ENCODE data around the gene PACSIN2. TPM values are rescaled to one million over a fixed set of nuclear protein-coding genes. Genes with fewer than 3 reads are reported as not detected.

The PACSIN2 gene
- total RNA-seq, 6 donors from 2014 or later: 120 to 186 (median 151) TPM

GRCh38 chr22:42993651-42994275 is 21.2 kb downstream of the PACSIN2 start:
- TF ChIP-seq POLR2AphosphoS5 (IDR thresholded peaks at IDR 0.05) (peak in 1 of 2 donors; percentile 63), POLR2A (IDR thresholded peaks at IDR 0.05) (no peak)
- peak overlapping the region in 1 of 4 donors; percentile 32 for H3K4me3 ChIP-seq
- ATAC-seq (ENCODE audit: low FRiP score in 2 of 2): peak; percentile 37 to 57

DNA sequence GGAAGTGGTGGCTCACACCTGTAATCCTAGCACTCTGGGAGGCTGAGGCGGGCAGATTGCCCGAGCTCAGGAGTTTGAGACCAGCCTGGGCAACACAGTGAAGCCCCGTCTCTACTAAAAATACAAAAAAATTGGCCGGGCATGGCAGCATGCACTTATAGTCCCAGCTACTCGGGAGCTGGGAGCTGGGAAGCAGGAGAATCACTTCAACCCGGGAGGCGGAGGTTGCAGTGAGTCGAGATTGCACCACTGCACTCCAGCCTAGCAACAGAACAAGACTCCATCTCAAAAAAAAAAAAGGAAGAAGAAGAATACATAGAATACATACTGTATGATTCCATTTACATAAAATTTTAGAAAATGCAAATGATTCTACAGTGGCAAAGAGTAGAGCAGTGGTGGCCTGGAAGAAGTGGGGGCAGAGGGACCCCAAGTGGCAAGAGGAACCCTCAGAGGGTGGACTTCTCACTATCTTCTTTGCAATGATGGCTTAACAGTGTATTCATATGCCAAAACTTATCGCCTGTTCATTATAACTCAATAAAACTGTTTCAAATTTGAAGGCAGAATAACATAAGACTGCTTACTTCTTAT is 22.0 kb downstream of the PACSIN2 start:
- Histone ChIP-seq H3K27ac (peak overlapping the region; percentile 87 to 93 (median 90)), H3K9me3 (no peaks in the 10 kb centered on the region), H3K4me3 (no peak overlapping the region), H3K36me3 (no peaks in the 10 kb centered on the region), H3K27me3 (no peaks in the 10 kb centered on the region), H3K4me1 (peaks cover 66 to 69% (median 68%) of the 10 kb centered on the region in 4 donors)
- DNase-seq (peak in 1 of 2 donors; percentile 70), ATAC-seq (ENCODE audit: low FRiP score in 2 of 2) (no peak)
- 60 to 62% methylated on average over 9 of the region's 9 CpGs for WGBS, 2 donors
- TF ChIP-seq EP300 (IDR thresholded peaks at IDR 0.05) (no peak), POLR2AphosphoS5 (IDR thresholded peaks at IDR 0.05) (no peak)

More at GRCh38 chr22:42993651-42994275, 21.2 kb downstream of the PACSIN2 start:
- Histone ChIP-seq H3K27ac (peak overlapping the region; percentile 87 to 93 (median 90)), H3K27me3 (no peaks in the 10 kb centered on the region), H3K4me1 (peaks cover 67 to 75% (median 73%) of the 10 kb centered on the region in 4 donors), H3K36me3 (no peaks in the 10 kb centered on the region), H3K9me3 (no peaks in the 10 kb centered on the region)
- 44 to 71% methylated on average over 9 to 12 of the region's 12 CpGs for WGBS, 2 donors
- DNase-seq: no peak

- DNase-seq (no peak), ATAC-seq (ENCODE audit: low FRiP score in 2 of 2) (no peak)
- H3K27me3 ChIP-seq: no peaks in the 10 kb centered on the region
- no peaks in the 10 kb centered on the region for H3K36me3 ChIP-seq
- no peak overlapping the region for H3K4me3 ChIP-seq
- TF ChIP-seq, protein P1, sequence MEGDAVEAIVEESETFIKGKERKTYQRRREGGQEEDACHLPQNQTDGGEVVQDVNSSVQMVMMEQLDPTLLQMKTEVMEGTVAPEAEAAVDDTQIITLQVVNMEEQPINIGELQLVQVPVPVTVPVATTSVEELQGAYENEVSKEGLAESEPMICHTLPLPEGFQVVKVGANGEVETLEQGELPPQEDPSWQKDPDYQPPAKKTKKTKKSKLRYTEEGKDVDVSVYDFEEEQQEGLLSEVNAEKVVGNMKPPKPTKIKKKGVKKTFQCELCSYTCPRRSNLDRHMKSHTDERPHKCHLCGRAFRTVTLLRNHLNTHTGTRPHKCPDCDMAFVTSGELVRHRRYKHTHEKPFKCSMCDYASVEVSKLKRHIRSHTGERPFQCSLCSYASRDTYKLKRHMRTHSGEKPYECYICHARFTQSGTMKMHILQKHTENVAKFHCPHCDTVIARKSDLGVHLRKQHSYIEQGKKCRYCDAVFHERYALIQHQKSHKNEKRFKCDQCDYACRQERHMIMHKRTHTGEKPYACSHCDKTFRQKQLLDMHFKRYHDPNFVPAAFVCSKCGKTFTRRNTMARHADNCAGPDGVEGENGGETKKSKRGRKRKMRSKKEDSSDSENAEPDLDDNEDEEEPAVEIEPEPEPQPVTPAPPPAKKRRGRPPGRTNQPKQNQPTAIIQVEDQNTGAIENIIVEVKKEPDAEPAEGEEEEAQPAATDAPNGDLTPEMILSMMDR (IDR thresholded peaks at IDR 0.05): no peak
- TF ChIP-seq POLR2A (IDR thresholded peaks at IDR 0.05) (no peak), EP300 (IDR thresholded peaks at IDR 0.05) (no peak), POLR2AphosphoS5 (IDR thresholded peaks at IDR 0.05) (no peak)
- peak overlapping the region in 1 of 4 donors; percentile 90 for H3K27ac ChIP-seq
- 86 to 93% methylated on average over 3 of the region's 3 CpGs for WGBS, 2 donors
- no peaks in the 10 kb centered on the region for H3K9me3 ChIP-seq
- peaks cover 57 to 61% (median 59%) of the 10 kb centered on the region in 4 donors for H3K4me1 ChIP-seq
Observed at GRCh38 chr22:42992092-42992491, 22.9 kb downstream of the PACSIN2 start.

- H3K9me3 ChIP-seq: no peaks in the 10 kb centered on the region
- no peaks in the 10 kb centered on the region for H3K27me3 ChIP-seq
- H3K27ac ChIP-seq: no peak overlapping the region
- peaks cover 48 to 58% (median 51%) of the 10 kb centered on the region in 4 donors for H3K4me1 ChIP-seq
- DNase-seq (no peak), ATAC-seq (ENCODE audit: low FRiP score in 2 of 2) (no peak)
- WGBS, 2 donors: 71 to 75% methylated on average over 4 to 5 of the region's 5 CpGs
- H3K4me3 ChIP-seq: no peak overlapping the region
- TF ChIP-seq EP300 (IDR thresholded peaks at IDR 0.05): no peak
- TF ChIP-seq, protein P1 (IDR thresholded peaks at IDR 0.05): no peak
- no peak for TF ChIP-seq POLR2AphosphoS5 (IDR thresholded peaks at IDR 0.05)
- no peak for TF ChIP-seq POLR2A (IDR thresholded peaks at IDR 0.05)
- H3K36me3 ChIP-seq: no peaks in the 10 kb centered on the region
Observed at GRCh38 chr22:42991010-42991651, 23.8 kb downstream of the PACSIN2 start.

DNA sequence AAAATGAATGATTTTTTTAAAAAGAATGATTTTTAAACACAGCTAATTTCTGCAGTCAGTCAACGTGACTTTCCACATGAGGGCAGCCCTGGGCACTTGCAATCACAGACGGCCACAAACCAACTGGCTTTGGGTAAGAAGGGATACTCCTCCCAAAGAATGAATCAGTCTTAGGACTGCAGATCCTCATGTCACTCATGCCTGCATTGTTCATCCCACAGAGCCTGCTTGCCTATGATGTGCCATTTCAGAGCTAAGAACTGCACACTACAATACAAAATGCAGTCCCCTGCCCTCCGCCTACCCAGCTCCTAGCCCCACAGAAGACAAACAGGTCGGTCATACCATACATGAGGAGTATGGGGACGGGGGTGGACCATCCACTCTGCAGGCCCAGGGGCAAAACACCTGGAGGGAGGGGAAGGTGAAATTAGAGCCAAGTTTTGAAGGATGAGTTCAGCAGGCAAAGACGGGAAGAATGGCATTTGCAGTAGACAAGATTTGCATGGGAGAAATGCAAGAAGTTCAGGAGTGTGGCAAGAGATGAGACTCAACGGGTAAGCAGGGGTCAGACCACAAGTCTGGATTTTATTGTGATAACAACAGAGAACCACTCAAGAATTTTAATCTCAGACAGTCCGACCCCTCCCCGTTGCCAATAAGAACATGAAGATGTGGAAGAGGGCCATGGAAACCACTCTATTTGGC is 24.7 kb downstream of the PACSIN2 start:
- DNase-seq (no peak), ATAC-seq (ENCODE audit: low FRiP score in 2 of 2) (peak in 1 of 2 donors; percentile 45)
- Histone ChIP-seq H3K9me3 (no peaks in the 10 kb centered on the region), H3K27me3 (no peaks in the 10 kb centered on the region), H3K4me3 (no peak overlapping the region), H3K36me3 (no peaks in the 10 kb centered on the region), H3K27ac (no peak overlapping the region), H3K4me1 (peaks cover 39 to 58% (median 47%) of the 10 kb centered on the region in 4 donors)
- no peak for TF ChIP-seq POLR2A (IDR thresholded peaks at IDR 0.05)
- TF ChIP-seq POLR2AphosphoS5 (IDR thresholded peaks at IDR 0.05): no peak
- TF ChIP-seq, protein P1 (IDR thresholded peaks at IDR 0.05): peak in 2 of 6 experiments; percentile 12 to 15
- 69 to 70% methylated on average over 8 to 9 of the region's 9 CpGs for WGBS, 2 donors
